NCI-H146 (cell line): ENCODE measurements around the gene GRK5.

ENCODE experiments used
- DNase-seq: peaks from one replicate; lab custom pipeline; 2025; lab: John Stamatoyannopoulos, UW

Gene GRK5

DNA sequence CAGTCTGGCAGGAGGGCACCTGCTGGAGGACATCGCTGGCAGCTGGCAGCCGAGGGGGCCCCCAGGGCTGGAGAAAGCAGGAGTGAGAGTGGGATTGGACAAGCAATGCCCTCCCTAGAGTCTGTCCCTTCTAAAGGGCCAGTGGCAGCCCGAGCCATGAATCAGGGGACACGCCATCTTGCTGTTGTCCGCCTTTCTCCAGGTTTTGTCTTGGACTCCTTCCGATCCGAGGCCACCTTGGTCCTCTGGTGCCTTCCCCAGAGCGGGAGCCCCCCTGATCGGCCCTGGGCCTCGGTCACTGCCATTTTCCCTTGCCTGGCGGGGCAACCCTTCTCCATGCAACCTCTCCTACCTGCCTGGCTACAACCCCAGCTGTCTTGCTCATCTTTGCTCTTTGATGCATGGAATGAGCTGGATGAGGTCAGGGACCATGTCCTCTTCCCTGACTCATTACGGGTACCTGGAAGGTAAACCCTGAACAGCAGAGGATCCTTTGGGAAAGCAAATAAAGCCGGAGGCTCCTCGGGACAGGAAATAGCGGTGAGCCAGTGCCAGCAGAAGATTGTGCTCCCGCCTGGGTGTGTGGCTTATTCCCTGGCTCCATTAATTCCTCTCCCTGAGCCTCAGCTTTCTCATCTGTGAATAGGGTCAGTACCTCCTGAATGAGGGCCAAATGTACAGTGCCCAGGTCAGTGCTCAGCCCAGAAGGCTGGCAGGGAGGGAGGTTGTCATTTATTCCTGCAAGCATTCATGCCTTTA lies 112.0 kb downstream of the GRK5 start:
- no peak for DNase-seq

- DNase-seq = no peak
Measured at GRCh38 chr10:119319920-119320258, 112.5 kb downstream of the GRK5 start.

GRCh38 chr10:119320981-119321380 lies 113.6 kb downstream of the GRK5 start:
- no peak for DNase-seq

GRCh38 chr10:119323085-119324016 lies 116.0 kb downstream of the GRK5 start:
- no peak for DNase-seq

- peak; percentile 55 for DNase-seq
Measured at GRCh38 chr10:119325131-119325530, 117.8 kb downstream of the GRK5 start.

DNA sequence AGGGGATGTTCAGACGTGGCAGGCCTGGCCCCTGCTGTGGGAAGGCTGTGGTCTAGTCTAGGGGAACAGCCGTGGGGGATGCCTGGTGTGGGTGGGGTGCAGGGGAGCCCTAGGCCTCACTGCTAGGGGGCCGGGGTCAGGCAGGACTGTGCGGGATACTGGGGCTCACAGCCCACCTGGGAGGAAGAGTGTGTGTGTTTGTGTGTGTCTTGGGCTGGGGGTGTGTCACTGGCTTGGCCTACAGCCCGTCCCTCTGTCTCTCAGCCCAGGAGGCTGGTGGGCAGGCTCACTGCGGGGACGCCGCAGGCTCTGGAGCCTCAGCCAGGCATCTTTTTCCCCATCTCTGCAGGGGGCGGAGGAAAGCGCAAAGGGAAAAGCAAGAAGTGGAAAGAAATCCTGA lies 118.8 kb downstream of the GRK5 start:
- no peak for DNase-seq

DNA sequence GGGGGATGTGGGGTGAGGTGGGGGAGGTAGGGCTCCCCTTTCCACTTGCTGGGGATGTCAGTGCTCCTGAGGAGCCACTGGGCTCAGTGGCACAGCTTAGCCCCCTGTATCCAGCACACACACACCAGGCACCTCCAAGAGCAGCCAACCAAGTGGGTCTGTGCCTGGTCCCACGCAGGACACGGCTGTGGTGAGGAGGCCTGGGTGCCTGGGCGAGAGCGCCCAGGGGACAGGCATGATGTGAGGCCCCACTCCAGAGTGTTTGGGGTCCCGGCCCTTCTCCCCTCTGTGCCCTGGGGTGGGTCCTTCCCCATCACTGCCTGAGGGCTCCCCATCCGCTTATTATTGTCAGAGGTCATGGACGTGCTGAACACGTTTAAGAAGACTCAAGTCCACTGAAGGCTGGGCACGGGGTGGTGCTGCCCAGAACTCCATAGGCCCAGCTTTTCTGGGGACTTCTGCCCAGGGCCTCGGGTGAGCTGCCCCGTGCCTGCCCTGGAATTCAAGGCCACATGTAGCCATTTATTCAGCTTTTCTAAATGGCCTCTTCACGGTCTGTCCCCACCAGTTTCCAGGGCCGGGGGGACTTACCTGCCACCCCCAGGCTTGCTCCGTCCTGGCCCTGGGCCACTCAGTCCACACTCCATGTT lies 119.8 kb downstream of the GRK5 start:
- no peak for DNase-seq

- DNase-seq = no peak
Measured at GRCh38 chr10:119328223-119328622, 120.9 kb downstream of the GRK5 start.

- DNase-seq = no peak
Measured at GRCh38 chr10:119330342-119330741, 123.0 kb downstream of the GRK5 start.

GRCh38 chr10:119331061-119331460 lies 123.7 kb downstream of the GRK5 start:
- no peak for DNase-seq

DNA sequence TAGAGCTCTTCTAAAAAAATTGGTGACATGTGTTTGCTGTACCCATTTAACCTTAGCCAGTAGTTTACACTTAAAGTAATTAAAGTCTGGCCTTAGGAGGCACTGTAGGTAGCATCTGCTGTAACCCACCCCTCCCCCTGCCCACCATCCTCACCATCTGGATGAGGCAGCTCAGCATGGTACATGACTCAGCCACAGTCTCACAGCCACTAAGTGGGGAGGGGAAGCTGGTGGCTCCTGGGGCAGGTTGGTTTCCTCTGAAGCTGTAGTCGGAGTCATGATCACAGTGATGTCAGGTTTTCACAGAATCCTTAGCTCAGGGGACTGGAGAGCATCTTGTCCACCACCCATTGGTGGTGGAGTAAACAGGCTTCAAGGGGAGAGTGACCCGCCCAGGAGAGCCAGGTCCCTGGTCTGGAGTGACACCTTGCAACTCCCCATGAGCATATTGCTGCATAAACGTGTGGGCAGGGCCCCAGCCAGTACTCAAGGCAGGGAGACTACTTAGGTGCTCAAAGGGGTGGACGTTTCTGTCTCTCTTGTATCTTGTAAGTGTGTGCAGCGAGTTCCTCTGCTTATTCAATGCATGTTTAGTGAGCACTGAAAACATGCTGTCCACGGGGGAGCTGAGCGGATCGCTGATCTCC lies 125.9 kb downstream of the GRK5 start:
- no peak for DNase-seq

GRCh38 chr10:119335671-119336353 lies 128.4 kb downstream of the GRK5 start:
- no peak for DNase-seq

DNA sequence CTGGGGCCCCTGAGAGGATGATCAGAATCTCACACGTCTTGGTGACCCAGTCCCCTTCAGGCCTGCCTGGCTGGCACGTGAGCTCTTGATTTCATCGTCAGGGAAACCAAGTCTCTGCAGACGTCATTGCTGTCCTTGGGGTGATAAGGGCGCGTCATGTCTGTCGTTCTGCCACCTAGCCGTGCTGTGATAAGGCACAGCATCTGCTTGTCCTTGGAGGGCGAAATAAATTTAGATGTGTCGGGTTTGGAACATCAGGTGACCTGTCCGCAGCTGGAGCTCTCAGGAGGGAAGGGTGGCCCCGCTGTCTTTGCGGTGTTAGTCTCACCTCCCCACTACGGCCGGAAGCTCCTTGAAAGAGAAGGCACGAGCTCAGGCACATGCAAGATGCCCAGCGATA lies 129.2 kb downstream of the GRK5 start:
- no peak for DNase-seq

DNA sequence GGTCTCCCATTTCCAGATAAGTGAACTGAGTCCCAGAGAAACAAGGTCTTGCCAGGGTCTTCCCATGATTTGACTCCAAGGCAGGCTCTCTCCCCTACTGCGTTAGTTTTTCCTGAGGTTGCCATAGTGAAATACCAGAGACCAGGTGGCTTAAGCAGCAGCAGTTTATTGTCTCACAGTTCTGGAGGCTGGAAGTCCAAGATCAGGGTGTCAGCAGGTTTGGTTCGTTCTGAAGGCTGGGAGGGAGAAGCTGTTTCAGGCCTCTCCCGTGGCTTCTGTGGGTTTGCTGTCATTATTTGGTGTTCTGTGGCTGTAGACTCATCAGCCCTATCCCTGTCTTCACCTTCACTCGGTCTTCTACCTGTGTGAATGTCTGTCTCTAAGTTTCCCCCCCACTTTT lies 129.9 kb downstream of the GRK5 start:
- no peak for DNase-seq

DNA sequence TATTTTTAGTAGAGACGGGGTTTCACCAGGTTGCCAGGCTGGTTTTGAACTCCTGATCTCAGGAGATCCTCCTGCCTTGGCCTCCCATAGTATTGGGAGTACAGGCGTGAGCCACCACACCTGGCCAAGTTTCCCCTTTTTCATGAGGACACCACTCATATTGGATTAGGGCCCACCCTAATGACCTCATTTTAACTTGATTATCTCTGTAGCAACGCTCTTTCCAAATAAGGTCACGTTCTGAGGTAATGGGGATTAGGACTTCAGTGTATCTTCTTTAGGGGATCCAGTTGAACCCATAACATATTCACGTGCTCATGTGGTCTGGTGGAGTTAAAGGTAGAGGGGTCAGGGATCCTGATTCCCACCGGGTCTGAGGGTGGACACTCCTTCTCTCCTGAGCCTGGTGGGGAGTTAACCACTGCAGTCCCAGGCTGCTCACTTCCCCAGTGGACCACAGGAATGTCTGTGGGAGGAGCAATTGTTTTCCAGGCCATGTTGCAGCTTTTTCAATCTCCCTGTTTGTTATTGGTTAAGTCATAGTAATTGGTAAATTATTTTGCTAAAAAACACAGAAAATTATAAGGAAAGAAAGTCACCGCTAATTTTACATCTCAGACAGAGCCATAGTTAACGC lies 130.5 kb downstream of the GRK5 start:
- DNase-seq = no peak

DNA sequence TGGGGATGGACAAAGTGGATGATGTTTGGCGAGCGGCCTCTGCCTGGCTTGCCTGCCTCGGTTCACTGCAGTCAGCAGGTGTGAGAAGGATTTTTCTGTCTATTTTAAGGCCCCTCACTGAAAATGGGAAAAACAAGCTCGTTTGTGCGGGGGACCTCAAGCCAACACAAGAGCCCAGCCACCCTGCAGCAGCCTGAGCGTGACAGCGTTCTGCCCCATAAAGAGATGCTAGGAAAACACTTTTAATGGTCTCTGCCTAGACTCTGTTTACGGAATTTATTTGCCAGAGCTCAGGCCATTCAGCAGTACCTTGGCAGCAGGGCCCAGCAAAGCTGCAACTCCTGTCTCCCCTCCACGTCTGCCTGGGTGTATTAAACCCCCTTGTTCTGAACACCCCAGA lies 131.7 kb downstream of the GRK5 start:
- no peak for DNase-seq

GRCh38 chr10:119340893-119341458 lies 133.6 kb downstream of the GRK5 start:
- no peak for DNase-seq

- DNase-seq = no peak
Measured at GRCh38 chr10:119341459-119342301, 134.3 kb downstream of the GRK5 start.

DNA sequence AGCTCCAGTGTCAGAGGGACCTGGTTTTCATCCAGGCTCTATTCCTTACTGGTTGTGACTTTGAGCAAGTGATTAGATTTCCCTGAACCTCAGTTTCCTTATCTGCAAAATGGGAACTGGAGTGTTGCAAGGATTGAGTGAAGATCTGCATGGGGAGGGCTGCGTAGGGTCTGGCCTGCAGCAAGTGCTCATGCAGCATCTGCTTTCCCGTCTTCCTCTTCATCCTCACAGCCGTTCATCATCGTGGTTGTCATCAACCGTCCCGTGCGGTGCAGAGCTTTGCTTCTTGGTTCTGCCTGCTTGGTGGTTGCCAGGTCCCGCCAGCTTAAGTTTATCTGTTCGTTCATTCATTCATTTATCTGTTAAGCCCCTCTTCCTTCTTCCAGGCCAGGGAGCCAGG lies 135.0 kb downstream of the GRK5 start:
- DNase-seq = no peak

DNA sequence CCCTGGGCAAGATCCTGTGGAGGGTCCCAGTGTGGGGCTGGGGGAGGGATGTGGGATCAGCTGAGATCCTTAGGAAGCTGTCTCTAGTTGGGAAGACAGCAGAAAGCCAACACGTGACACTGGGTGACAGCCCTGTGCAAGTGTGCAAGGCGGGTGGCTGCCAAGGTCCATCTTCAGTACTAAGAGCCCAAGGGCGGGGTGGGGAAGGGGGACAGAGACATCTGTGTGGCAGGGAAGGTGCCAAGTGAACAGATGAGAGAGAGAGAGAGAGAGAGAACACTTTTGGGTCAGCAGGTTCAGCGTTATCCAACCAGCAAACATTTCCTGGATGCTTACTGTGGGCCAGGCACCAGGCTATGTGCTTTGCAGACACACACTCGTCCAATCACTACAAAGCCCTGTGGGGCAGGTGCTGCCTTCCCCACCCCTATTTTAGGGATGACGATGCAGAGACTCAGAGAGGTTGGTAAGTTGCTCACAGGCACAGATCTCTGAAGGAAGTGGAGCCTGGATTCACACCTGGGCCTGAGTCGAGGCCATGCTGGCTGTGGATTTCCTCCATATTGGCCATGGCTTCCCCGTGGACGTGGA lies 135.7 kb downstream of the GRK5 start:
- DNase-seq = no peak
